CD1c-positive myeloid dendritic cell (primary cell): ENCODE measurements around the gene BARHL1.

Source experiments
- DNase-seq: peaks from one replicate; pipeline ENCODE4 v3.0.0-alpha.2; 2016; ENCODE audit errors: extremely low spot score

BARHL1 gene

GRCh38 chr9:132615774-132616173, 33.4 kb downstream of the BARHL1 start:
- DNase-seq, result no peak

GRCh38 chr9:132616725-132617124, 34.3 kb downstream of the BARHL1 start:
- no peak for DNase-seq

GRCh38 chr9:132622159-132622558, 39.8 kb downstream of the BARHL1 start:
- no peak for DNase-seq

- DNase-seq, result no peak
Measured at GRCh38 chr9:132626285-132626684, 43.9 kb downstream of the BARHL1 start.

- DNase-seq, result no peak
Measured at GRCh38 chr9:132627106-132627505, 44.7 kb downstream of the BARHL1 start.

- no peak for DNase-seq
Measured at GRCh38 chr9:132627594-132627993, 45.2 kb downstream of the BARHL1 start.

- no peak for DNase-seq
Measured at GRCh38 chr9:132628746-132629145, 46.3 kb downstream of the BARHL1 start.

- DNase-seq, result no peak
Measured at GRCh38 chr9:132630116-132630515, 47.7 kb downstream of the BARHL1 start.

GRCh38 chr9:132630811-132631210, 48.4 kb downstream of the BARHL1 start:
- DNase-seq, result no peak

GRCh38 chr9:132631280-132631679, 48.9 kb downstream of the BARHL1 start:
- no peak for DNase-seq

- DNase-seq, result no peak
Measured at GRCh38 chr9:132631685-132632084, 49.3 kb downstream of the BARHL1 start.

GRCh38 chr9:132632413-132633129, 50.2 kb downstream of the BARHL1 start:
- DNase-seq, result no peak

- no peak for DNase-seq
Measured at GRCh38 chr9:132634327-132634726, 51.9 kb downstream of the BARHL1 start.

GRCh38 chr9:132637351-132637750, 54.9 kb downstream of the BARHL1 start:
- DNase-seq, result no peak

- DNase-seq, result no peak
Measured at GRCh38 chr9:132637801-132638200, 55.4 kb downstream of the BARHL1 start.

GRCh38 chr9:132638240-132638639, 55.8 kb downstream of the BARHL1 start:
- no peak for DNase-seq

GRCh38 chr9:132639322-132639721, 56.9 kb downstream of the BARHL1 start:
- DNase-seq, result no peak
